ENCODE data around the gene TGFBR2. TPM values are rescaled to one million over a fixed set of nuclear protein-coding genes. Genes with fewer than 3 reads are reported as not detected.

Gene TGFBR2
- total RNA-seq, 1 donor from 2014 or later, result 25.7 TPM

- no peak overlapping the region for H3K27ac Mint-ChIP-seq (ENCODE audit: unreplicated experiment)
- DNase-seq (ENCODE audit: low spot score), result no peak
- peaks cover 35% of the 10 kb centered on the region for H3K4me1 Mint-ChIP-seq (ENCODE audit: low read depth)
- peaks cover 4% of the 10 kb centered on the region for H3K36me3 Mint-ChIP-seq (ENCODE audit: low read depth)
- TF ChIP-seq, protein P1, sequence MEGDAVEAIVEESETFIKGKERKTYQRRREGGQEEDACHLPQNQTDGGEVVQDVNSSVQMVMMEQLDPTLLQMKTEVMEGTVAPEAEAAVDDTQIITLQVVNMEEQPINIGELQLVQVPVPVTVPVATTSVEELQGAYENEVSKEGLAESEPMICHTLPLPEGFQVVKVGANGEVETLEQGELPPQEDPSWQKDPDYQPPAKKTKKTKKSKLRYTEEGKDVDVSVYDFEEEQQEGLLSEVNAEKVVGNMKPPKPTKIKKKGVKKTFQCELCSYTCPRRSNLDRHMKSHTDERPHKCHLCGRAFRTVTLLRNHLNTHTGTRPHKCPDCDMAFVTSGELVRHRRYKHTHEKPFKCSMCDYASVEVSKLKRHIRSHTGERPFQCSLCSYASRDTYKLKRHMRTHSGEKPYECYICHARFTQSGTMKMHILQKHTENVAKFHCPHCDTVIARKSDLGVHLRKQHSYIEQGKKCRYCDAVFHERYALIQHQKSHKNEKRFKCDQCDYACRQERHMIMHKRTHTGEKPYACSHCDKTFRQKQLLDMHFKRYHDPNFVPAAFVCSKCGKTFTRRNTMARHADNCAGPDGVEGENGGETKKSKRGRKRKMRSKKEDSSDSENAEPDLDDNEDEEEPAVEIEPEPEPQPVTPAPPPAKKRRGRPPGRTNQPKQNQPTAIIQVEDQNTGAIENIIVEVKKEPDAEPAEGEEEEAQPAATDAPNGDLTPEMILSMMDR (IDR thresholded peaks at IDR 0.05), result no peak
- H3K27me3 Mint-ChIP-seq (ENCODE audit: low read depth), result no peaks in the 10 kb centered on the region
- H3K4me3 Mint-ChIP-seq (ENCODE audit: unreplicated experiment), result no peak overlapping the region
- no peaks in the 10 kb centered on the region for H3K9me3 Mint-ChIP-seq (ENCODE audit: low read depth)
These were observed 85.5 kb downstream of the TGFBR2 start for GRCh38 chr3:30691944-30692343.

DNA sequence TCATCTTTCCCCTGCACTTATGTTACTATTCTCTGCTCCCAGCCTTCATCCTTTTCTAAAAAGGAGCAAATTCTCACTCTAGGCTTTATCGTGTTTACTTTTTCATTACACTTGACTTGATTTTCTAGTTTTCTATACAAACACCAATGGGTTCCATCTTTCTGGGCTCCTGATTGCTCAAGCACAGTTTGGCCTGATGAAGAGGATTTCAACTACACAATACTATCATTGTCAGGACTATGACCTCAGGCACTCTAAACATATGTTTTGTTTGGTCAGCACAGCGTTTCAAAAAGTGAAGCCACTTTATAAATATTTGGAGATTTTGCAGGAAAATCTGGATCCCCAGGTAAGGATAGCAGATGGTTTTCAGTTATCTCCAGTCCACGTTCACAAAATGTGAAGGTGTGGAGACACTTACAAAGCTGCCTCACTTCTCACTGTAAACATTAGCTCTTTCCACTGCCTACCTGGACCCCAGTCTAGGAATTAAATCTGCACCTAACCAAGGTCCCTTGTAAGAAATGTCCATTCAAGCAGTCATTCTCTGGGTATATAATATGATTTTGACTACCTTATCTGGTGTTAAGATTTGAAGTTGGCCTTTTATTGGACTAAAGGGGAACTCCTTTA is 86.2 kb downstream of the TGFBR2 start:
- TF ChIP-seq, protein P1 (IDR thresholded peaks at IDR 0.05), result no peak
- H3K36me3 Mint-ChIP-seq (ENCODE audit: low read depth), result peaks cover 8% of the 10 kb centered on the region
- H3K4me3 Mint-ChIP-seq (ENCODE audit: unreplicated experiment), result no peak overlapping the region
- H3K9me3 Mint-ChIP-seq (ENCODE audit: low read depth), result no peaks in the 10 kb centered on the region
- no peaks in the 10 kb centered on the region for H3K27me3 Mint-ChIP-seq (ENCODE audit: low read depth)
- H3K4me1 Mint-ChIP-seq (ENCODE audit: low read depth), result peaks cover 35% of the 10 kb centered on the region
- DNase-seq (ENCODE audit: low spot score), result no peak
- H3K27ac Mint-ChIP-seq (ENCODE audit: unreplicated experiment), result no peak overlapping the region

- TF ChIP-seq, protein P1 (IDR thresholded peaks at IDR 0.05), result peak; percentile 97
- H3K4me1 Mint-ChIP-seq (ENCODE audit: low read depth), result peaks cover 27% of the 10 kb centered on the region
- no peak for DNase-seq (ENCODE audit: low spot score)
- no peak overlapping the region for H3K4me3 Mint-ChIP-seq (ENCODE audit: unreplicated experiment)
- H3K27me3 Mint-ChIP-seq (ENCODE audit: low read depth), result no peaks in the 10 kb centered on the region
- H3K27ac Mint-ChIP-seq (ENCODE audit: unreplicated experiment), result no peak overlapping the region
- H3K36me3 Mint-ChIP-seq (ENCODE audit: low read depth), result peaks cover 8% of the 10 kb centered on the region
- no peaks in the 10 kb centered on the region for H3K9me3 Mint-ChIP-seq (ENCODE audit: low read depth)
These were observed 87.2 kb downstream of the TGFBR2 start for GRCh38 chr3:30693470-30694120.

DNA sequence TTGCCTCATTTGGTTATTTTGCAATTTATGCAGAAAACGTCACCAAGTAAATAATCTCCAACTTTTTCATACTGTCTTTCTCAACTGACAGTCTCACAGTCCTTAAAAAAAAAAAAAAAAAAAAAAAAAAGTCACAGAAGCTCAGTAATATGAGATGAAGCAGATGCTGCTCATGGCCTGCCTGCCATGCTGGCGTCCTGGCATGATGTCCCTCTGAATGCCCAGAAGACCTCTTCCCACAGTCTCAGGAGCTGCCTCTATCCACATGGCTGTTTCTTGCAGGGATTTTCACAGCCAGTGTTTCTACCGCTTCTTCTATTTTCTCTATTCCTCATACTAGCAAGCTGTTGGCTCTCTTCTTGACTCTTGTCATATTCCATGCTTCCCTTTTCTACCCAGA is 87.7 kb downstream of the TGFBR2 start:
- Mint-ChIP-seq H3K4me3 (ENCODE audit: unreplicated experiment) (no peak overlapping the region), H3K4me1 (ENCODE audit: low read depth) (peaks cover 21% of the 10 kb centered on the region), H3K9me3 (ENCODE audit: low read depth) (no peaks in the 10 kb centered on the region), H3K27ac (ENCODE audit: unreplicated experiment) (no peak overlapping the region), H3K27me3 (ENCODE audit: low read depth) (no peaks in the 10 kb centered on the region), H3K36me3 (ENCODE audit: low read depth) (peaks cover 8% of the 10 kb centered on the region)
- no peak for DNase-seq (ENCODE audit: low spot score)
- TF ChIP-seq, protein P1 (IDR thresholded peaks at IDR 0.05), result no peak

- DNase-seq (ENCODE audit: low spot score), result no peak
- H3K4me1 Mint-ChIP-seq (ENCODE audit: low read depth), result peaks cover 16% of the 10 kb centered on the region
- peaks cover 8% of the 10 kb centered on the region for H3K36me3 Mint-ChIP-seq (ENCODE audit: low read depth)
These were observed 88.3 kb downstream of the TGFBR2 start for GRCh38 chr3:30694668-30695067.

More at GRCh38 chr3:30694668-30695067, 88.3 kb downstream of the TGFBR2 start:
- Mint-ChIP-seq H3K27me3 (ENCODE audit: low read depth) (no peaks in the 10 kb centered on the region), H3K9me3 (ENCODE audit: low read depth) (no peaks in the 10 kb centered on the region), H3K4me3 (ENCODE audit: unreplicated experiment) (no peak overlapping the region), H3K27ac (ENCODE audit: unreplicated experiment) (no peak overlapping the region)
- TF ChIP-seq, protein P1 (IDR thresholded peaks at IDR 0.05), result no peak

Data from chondrocyte (in vitro differentiated cells).